ENCODE measurements around the gene KLHL3.

Gene KLHL3

DNA sequence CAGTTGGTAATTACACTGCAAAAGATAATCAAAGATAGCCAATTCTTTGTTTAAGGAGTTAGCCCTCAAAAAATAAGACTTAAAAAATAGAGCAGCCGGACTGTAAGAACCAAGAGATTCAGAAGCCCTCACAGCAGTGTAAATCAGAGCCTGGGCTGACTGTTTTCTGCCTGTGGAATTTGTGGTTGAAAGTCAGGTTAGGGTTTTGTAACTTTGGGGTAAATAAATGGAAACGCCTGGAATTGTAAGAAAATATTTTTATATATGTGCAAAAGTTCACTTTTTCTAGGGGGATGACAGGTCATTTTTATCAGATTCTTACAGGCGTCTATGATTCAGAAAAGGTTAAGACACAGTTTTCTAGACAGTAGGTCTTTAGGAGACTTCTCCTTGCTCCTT is 35.6 kb downstream of the KLHL3 start:
- no peak overlapping the region for H3K4me3 ChIP-seq (ENCODE audit: low read length)
- no peaks in the 10 kb centered on the region for H3K4me1 ChIP-seq (ENCODE audit: control insufficient read depth, low read depth, low read length)
- no peak overlapping the region for H3K27ac ChIP-seq (ENCODE audit: low read length)
- peaks cover 10% of the 10 kb centered on the region for H3K36me3 ChIP-seq (ENCODE audit: control insufficient read depth, low read depth, low read length)
- H3K27me3 ChIP-seq (ENCODE audit: control insufficient read depth, insufficient read depth, low read length) = no peaks in the 10 kb centered on the region
- H3K9me3 ChIP-seq (ENCODE audit: control insufficient read depth, low read depth, low read length) = no peaks in the 10 kb centered on the region
- no peak overlapping the region for H3K9ac ChIP-seq (ENCODE audit: low read length)

DNA sequence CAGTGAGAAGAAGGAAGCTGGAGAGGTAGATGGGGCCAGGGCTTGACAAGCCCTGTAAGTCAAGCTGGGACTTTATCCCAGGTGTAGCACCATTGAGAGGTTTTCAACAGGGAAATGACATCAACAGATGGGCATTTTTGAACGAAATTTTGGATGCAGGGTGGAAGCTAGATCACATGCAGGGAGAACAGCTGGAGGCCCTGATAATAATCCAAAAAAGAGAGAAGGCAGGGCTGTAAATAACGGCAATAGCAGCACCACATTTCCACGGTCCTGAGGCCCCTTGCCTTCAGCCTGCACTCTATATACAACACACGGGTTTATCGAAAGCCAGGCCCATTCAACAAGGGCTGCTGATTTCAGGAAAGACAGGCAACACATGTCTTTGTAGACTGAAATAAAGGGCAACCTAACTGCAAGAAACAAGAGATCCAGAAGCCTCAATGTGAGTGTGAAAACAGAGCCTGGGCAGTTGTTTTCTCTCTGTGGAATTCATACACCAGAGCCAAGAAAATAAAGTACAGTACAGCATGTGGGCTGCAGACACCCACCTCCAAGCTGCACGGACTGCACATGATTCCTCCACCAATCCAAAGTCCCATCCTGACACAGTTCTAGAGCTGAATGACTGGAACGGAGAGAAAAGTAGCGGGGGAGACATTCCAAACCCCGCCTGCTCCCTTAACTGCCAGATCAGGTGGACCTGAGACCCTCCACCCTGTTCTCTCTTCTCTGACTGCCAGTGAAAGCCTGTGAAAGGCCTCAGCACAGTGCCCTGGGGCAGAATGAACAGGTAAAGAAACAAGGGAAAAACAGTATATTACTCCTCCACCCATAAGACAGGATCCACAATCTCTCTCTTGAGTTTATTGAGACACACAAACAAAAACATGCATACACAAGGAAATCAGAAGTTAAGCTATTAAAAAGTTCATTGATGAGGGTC is 36.3 kb downstream of the KLHL3 start:
- Histone ChIP-seq H3K9ac (ENCODE audit: low read length) (no peak overlapping the region), H3K36me3 (ENCODE audit: control insufficient read depth, low read depth, low read length) (peaks cover 10% of the 10 kb centered on the region), H3K9me3 (ENCODE audit: control insufficient read depth, low read depth, low read length) (no peaks in the 10 kb centered on the region), H3K27me3 (ENCODE audit: control insufficient read depth, insufficient read depth, low read length) (no peaks in the 10 kb centered on the region), H3K4me1 (ENCODE audit: control insufficient read depth, low read depth, low read length) (no peaks in the 10 kb centered on the region), H3K27ac (ENCODE audit: low read length) (no peak overlapping the region), H3K4me3 (ENCODE audit: low read length) (no peak overlapping the region)

DNA sequence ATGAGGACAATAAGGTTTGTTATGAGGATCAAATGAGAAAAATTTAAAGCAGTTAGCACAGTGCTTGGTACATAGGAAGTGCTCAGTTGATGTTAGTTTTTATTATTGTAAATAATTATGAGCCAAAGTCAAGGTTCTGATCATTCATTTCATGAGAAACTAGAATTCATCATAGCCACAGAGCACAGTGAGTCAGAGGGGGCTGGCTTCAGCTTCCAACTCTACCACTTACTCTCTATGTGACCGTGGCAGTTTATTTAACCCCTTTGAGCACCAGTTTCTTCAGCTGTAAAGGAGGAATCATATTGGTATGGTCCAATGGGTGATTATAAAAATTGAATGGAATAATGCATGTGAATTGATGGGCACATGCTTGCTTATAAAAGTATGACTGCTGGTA is 39.4 kb downstream of the KLHL3 start:
- H3K36me3 ChIP-seq (ENCODE audit: control insufficient read depth, low read depth, low read length) = peaks cover 10% of the 10 kb centered on the region
- H3K4me3 ChIP-seq (ENCODE audit: low read length) = no peak overlapping the region
- H3K9me3 ChIP-seq (ENCODE audit: control insufficient read depth, low read depth, low read length) = no peaks in the 10 kb centered on the region
- no peaks in the 10 kb centered on the region for H3K4me1 ChIP-seq (ENCODE audit: control insufficient read depth, low read depth, low read length)
- H3K27ac ChIP-seq (ENCODE audit: low read length) = no peak overlapping the region
- H3K27me3 ChIP-seq (ENCODE audit: control insufficient read depth, insufficient read depth, low read length) = no peaks in the 10 kb centered on the region
- no peak overlapping the region for H3K9ac ChIP-seq (ENCODE audit: low read length)

DNA sequence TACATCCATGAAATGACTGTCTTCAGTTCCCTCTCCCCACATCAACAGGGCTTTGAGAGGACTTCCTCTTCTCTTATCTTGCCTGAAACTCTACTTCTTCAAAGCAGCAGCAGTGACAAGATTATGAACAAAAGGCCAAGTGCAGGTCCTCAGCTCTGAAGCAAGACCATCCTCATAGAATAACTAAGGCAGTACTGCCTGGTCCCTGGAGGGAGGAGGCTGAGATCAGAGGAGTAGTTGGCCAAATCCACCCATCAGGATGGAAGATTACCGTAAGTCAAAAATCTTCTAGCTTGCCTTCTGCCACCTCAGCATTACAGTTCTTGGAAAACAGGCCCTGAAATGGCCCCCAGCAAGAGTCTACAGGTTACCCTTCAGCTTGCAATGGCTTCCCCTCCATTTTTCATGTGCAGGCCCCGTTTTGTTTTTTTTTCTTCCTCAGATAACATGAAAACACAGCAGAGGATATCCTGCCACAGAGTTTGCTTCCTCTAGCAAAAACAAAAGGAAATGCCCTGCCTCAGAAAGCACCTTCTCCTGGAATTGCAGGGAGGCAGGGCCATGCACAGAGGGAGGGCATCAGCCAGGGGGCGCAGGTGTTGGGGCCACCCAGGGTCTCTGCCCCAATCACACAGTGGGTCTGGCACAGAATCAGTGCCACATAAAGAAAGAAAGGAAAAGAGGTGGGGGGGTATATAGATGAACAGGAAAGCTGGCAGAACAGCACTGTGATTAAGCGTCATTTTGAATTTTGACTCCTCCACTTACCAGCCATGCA is 40.0 kb downstream of the KLHL3 start:
- H3K9me3 ChIP-seq (ENCODE audit: control insufficient read depth, low read depth, low read length) = no peaks in the 10 kb centered on the region
- no peaks in the 10 kb centered on the region for H3K27me3 ChIP-seq (ENCODE audit: control insufficient read depth, insufficient read depth, low read length)
- H3K4me1 ChIP-seq (ENCODE audit: control insufficient read depth, low read depth, low read length) = no peaks in the 10 kb centered on the region
- H3K36me3 ChIP-seq (ENCODE audit: control insufficient read depth, low read depth, low read length) = peaks cover 10% of the 10 kb centered on the region
- no peak overlapping the region for H3K27ac ChIP-seq (ENCODE audit: low read length)
- no peak overlapping the region for H3K9ac ChIP-seq (ENCODE audit: low read length)
- H3K4me3 ChIP-seq (ENCODE audit: low read length) = no peak overlapping the region

DNA sequence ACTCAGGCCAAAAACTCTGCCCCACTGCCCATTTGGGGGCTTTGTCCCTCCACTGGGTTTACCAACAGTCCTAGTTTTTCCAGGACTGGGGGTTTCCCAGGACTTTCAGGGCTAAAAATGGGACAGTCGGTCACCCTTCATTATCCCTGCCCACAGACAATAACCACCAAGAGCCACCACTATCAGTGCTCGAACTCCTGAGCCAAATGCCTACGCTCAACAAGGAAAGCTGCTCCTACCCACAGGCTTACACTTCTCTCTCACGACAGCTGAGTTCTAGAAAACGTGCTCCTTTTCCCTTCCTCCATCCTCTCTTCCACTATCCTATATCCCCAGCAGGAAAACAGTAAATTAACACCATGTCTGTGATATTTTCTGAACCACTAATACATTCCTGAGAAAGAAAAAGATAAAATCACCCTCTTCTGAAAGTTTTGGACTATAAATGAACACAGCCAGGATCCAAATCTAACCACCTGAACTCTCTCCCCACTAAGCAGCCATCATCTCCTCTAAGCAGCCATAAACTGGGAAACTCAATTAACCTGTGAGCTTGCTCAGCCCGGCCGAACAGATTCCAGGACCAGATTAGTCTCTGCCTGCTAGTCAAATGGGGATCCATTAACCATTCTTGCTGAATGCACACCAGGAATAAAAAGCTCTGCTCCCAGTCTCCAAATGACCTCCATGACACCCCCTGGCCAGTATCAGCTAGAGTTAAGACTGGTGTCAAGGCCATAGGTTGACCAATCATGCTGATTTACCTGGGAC is 41.8 kb downstream of the KLHL3 start:
- Histone ChIP-seq H3K9ac (ENCODE audit: low read length) (no peak overlapping the region), H3K4me1 (ENCODE audit: control insufficient read depth, low read depth, low read length) (no peaks in the 10 kb centered on the region), H3K27me3 (ENCODE audit: control insufficient read depth, insufficient read depth, low read length) (no peaks in the 10 kb centered on the region), H3K9me3 (ENCODE audit: control insufficient read depth, low read depth, low read length) (no peaks in the 10 kb centered on the region), H3K4me3 (ENCODE audit: low read length) (no peak overlapping the region), H3K27ac (ENCODE audit: low read length) (no peak overlapping the region), H3K36me3 (ENCODE audit: control insufficient read depth, low read depth, low read length) (peaks cover 14% of the 10 kb centered on the region)

DNA sequence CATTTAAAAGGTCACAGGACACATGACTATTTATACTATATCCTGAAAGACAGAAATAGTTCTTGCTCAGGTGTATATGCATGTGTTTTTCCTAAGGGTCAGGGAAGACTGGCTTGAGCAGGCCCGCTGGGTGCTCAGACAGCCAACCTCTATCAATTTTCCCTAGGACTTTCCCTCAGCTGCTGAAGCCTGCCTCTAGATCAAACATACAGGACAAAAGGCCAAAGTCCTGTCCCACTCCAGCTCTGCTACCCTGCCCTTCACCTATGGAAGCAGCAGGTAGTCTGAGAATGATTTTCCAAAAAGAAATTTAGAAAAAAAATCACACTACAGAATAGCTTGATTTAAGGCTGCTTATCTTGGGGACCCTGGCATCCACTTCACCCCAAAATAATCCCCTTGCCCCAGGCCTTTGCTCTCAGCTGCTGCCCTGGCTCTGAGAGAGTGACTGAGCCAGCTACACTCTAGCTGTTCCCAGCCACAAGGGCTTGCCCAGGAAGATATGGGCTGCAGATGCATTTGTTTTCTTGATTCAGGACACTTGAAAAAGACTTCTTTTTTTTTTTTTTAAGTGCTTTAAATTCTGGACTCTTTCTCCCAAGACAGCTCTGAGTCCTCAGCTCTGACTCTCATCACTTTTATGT is 42.5 kb downstream of the KLHL3 start:
- Histone ChIP-seq H3K4me3 (ENCODE audit: low read length) (no peak overlapping the region), H3K36me3 (ENCODE audit: control insufficient read depth, low read depth, low read length) (peaks cover 14% of the 10 kb centered on the region), H3K4me1 (ENCODE audit: control insufficient read depth, low read depth, low read length) (no peaks in the 10 kb centered on the region), H3K27me3 (ENCODE audit: control insufficient read depth, insufficient read depth, low read length) (no peaks in the 10 kb centered on the region), H3K9ac (ENCODE audit: low read length) (no peak overlapping the region), H3K27ac (ENCODE audit: low read length) (no peak overlapping the region), H3K9me3 (ENCODE audit: control insufficient read depth, low read depth, low read length) (no peaks in the 10 kb centered on the region)

DNA sequence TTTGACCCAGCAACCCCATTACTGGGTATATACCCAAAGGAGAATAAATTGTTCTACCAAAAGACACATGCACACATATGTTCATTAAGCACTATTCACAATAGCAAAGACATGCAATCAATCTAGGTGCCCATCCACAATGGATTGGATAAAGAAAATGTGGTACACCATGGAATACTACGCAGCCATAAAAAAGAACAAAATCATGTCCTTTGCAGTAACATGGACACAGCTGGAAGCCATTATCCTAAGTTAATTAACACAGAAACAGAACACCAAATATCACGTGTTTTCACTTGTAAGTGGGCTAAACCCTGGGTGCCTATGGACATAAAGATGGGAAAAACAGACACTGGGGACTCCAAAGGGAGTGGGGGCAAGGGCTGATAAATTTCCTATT is 46.6 kb downstream of the KLHL3 start:
- Histone ChIP-seq H3K27me3 (ENCODE audit: control insufficient read depth, insufficient read depth, low read length) (no peaks in the 10 kb centered on the region), H3K36me3 (ENCODE audit: control insufficient read depth, low read depth, low read length) (peaks cover 4% of the 10 kb centered on the region), H3K9ac (ENCODE audit: low read length) (no peak overlapping the region), H3K4me3 (ENCODE audit: low read length) (no peak overlapping the region), H3K27ac (ENCODE audit: low read length) (no peak overlapping the region), H3K4me1 (ENCODE audit: control insufficient read depth, low read depth, low read length) (no peaks in the 10 kb centered on the region), H3K9me3 (ENCODE audit: control insufficient read depth, low read depth, low read length) (no peaks in the 10 kb centered on the region)

DNA sequence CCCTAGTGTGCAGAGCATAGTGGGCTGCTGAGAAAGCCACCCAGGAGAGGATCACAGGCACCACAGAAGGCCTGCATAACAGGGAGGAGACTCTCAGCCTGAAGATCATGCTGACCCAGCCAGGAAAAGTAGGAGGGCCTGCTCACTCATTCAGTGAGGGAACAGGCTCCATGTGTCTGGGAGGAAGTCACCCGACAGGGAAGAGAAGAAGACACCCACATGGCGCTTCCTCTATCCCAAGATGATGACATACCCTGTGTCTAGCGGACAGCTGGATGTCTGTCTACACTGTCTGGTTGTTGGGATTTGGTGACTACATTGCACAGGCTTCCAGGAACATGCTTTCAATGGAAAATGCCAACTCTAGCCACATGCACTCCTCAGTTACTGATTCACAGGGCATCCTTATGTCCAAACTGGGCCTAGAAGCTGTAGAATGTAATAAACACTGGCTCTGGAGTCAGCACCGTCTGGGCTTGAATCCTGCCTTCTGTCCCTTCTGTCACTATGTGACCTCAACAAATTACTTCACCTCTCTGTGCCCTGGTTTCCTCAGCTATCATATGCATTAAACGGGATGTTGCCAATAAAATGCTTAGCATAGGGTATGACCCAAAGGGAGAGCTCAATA is 47.6 kb downstream of the KLHL3 start:
- no peak overlapping the region for H3K9ac ChIP-seq (ENCODE audit: low read length)
- H3K27me3 ChIP-seq (ENCODE audit: control insufficient read depth, insufficient read depth, low read length) = no peaks in the 10 kb centered on the region
- H3K9me3 ChIP-seq (ENCODE audit: control insufficient read depth, low read depth, low read length) = no peaks in the 10 kb centered on the region
- H3K4me1 ChIP-seq (ENCODE audit: control insufficient read depth, low read depth, low read length) = no peaks in the 10 kb centered on the region
- no peak overlapping the region for H3K4me3 ChIP-seq (ENCODE audit: low read length)
- H3K27ac ChIP-seq (ENCODE audit: low read length) = no peak overlapping the region
- H3K36me3 ChIP-seq (ENCODE audit: control insufficient read depth, low read depth, low read length) = peaks cover 4% of the 10 kb centered on the region

DNA sequence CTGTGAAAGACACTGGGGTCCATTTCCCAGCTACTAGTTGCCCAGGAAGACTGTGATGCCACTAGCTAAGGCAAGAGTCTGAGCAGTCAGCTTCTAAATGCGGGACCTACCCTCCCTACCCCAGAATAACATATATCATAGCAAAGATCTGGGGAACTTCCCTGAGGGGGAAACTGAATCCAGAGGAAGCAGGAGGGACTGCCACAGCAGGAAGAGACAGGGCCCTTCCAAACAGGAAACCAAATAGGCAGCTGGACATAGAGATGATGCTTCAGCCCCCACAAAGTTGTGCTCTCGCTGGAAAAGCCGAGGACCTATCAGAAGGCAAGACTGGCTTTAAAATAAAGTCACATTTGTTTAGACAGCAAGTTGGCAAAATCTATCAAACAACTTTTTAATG is 51.1 kb downstream of the KLHL3 start:
- H3K4me1 ChIP-seq (ENCODE audit: control insufficient read depth, low read depth, low read length) = no peaks in the 10 kb centered on the region
- H3K36me3 ChIP-seq (ENCODE audit: control insufficient read depth, low read depth, low read length) = peaks cover 4% of the 10 kb centered on the region
- H3K4me3 ChIP-seq (ENCODE audit: low read length) = no peak overlapping the region
- H3K9ac ChIP-seq (ENCODE audit: low read length) = no peak overlapping the region
- no peaks in the 10 kb centered on the region for H3K9me3 ChIP-seq (ENCODE audit: control insufficient read depth, low read depth, low read length)
- no peak overlapping the region for H3K27ac ChIP-seq (ENCODE audit: low read length)
- H3K27me3 ChIP-seq (ENCODE audit: control insufficient read depth, insufficient read depth, low read length) = no peaks in the 10 kb centered on the region

DNA sequence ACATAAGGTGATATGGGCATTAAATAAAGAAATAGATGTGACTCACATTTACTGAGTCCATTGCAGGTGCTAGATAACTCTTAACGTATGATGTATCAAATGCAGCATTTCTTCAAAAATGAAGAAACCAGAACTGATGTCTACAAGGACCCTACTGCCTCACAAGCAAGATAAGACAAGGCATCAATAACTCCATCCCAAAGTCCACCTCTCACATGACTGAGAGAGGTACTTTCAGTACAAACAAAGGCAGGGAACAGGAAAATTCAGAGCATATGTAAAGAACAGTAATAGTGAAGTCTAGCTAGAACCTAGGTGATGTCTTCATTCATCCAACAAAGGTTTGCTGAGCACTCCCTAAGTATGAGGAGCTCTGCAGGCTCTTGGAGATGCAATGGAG is 54.7 kb downstream of the KLHL3 start:
- Histone ChIP-seq H3K9me3 (ENCODE audit: control insufficient read depth, low read depth, low read length) (no peaks in the 10 kb centered on the region), H3K9ac (ENCODE audit: low read length) (no peak overlapping the region), H3K36me3 (ENCODE audit: control insufficient read depth, low read depth, low read length) (peaks cover 6% of the 10 kb centered on the region), H3K27me3 (ENCODE audit: control insufficient read depth, insufficient read depth, low read length) (no peaks in the 10 kb centered on the region), H3K4me1 (ENCODE audit: control insufficient read depth, low read depth, low read length) (no peaks in the 10 kb centered on the region), H3K27ac (ENCODE audit: low read length) (no peak overlapping the region), H3K4me3 (ENCODE audit: low read length) (no peak overlapping the region)

All from iPS-18a (cell line).